ENCODE measurements around the gene OTOGL. TPM values are rescaled to one million over a fixed set of nuclear protein-coding genes. Genes with fewer than 3 reads are reported as not detected.
"Not testable (repeated sequence)": the region's sequence is repeated elsewhere in the genome, so short reads cannot be mapped to it uniquely, and the experiment has no call there.

Gene OTOGL
- total RNA-seq, 1 donor from 2014 or later: not detected

- H3K4me3 Mint-ChIP-seq: no peak overlapping the region
- ATAC-seq (ENCODE audit: low read depth) (no peak), DNase-seq (no peak)
- no peaks in the 10 kb centered on the region for H3K36me3 Mint-ChIP-seq (ENCODE audit: low read depth)
- no peaks in the 10 kb centered on the region for H3K9me3 Mint-ChIP-seq
- POLR2A ChIA-PET: no interaction called here
- intact Hi-C loops (cut with micrococcal nuclease): no loop called here
- H3K27me3 Mint-ChIP-seq: no peaks in the 10 kb centered on the region
- CTCF ChIA-PET: no interaction called here
- no peaks in the 10 kb centered on the region for H3K4me1 Mint-ChIP-seq
- no peak for TF ChIP-seq CTCF (IDR thresholded peaks at IDR 0.05)
- no peak overlapping the region for H3K27ac Mint-ChIP-seq
Observed at GRCh38 chr12:80213871-80214270, 114.5 kb downstream of the OTOGL start.

GRCh38 chr12:80217011-80217535 lies 117.7 kb downstream of the OTOGL start:
- TF ChIP-seq CTCF (IDR thresholded peaks at IDR 0.05): no peak
- H3K36me3 Mint-ChIP-seq (ENCODE audit: low read depth): no peaks in the 10 kb centered on the region
- no peaks in the 10 kb centered on the region for H3K9me3 Mint-ChIP-seq
- no peaks in the 10 kb centered on the region for H3K27me3 Mint-ChIP-seq
- H3K27ac Mint-ChIP-seq: no peak overlapping the region
- ChIA-PET CTCF (no interaction called here), POLR2A (no interaction called here)
- ATAC-seq (ENCODE audit: low read depth): no peak
- H3K4me3 Mint-ChIP-seq: no peak overlapping the region
- DNase-seq: no peak
- no peaks in the 10 kb centered on the region for H3K4me1 Mint-ChIP-seq
- intact Hi-C loops (cut with micrococcal nuclease): no loop called here

GRCh38 chr12:80218925-80219324 lies 119.6 kb downstream of the OTOGL start:
- H3K9me3 Mint-ChIP-seq; intact Hi-C loops (cut with micrococcal nuclease); H3K36me3 Mint-ChIP-seq (ENCODE audit: low read depth); H3K4me3 Mint-ChIP-seq; DNase-seq; H3K27ac Mint-ChIP-seq; H3K4me1 Mint-ChIP-seq; POLR2A ChIA-PET; H3K27me3 Mint-ChIP-seq; ATAC-seq (ENCODE audit: low read depth); CTCF ChIA-PET: not testable (repeated sequence)

GRCh38 chr12:80219345-80219744 lies 120.0 kb downstream of the OTOGL start:
- H3K9me3 Mint-ChIP-seq: peaks cover 2% of the 10 kb centered on the region
- H3K27ac Mint-ChIP-seq: no peak overlapping the region
- POLR2A ChIA-PET: no interaction called here
- DNase-seq (no peak), ATAC-seq (ENCODE audit: low read depth) (no peak)
- no peaks in the 10 kb centered on the region for H3K4me1 Mint-ChIP-seq
- H3K4me3 Mint-ChIP-seq: no peak overlapping the region
- H3K27me3 Mint-ChIP-seq: no peaks in the 10 kb centered on the region
- no peak for TF ChIP-seq CTCF (IDR thresholded peaks at IDR 0.05)
- H3K36me3 Mint-ChIP-seq (ENCODE audit: low read depth): no peaks in the 10 kb centered on the region
- intact Hi-C loops (cut with micrococcal nuclease): no loop called here
- CTCF ChIA-PET: no interaction called here

- intact Hi-C loops (cut with micrococcal nuclease): no loop called here
- ChIA-PET POLR2A (no interaction called here), CTCF (no interaction called here)
- no peak for TF ChIP-seq CTCF (IDR thresholded peaks at IDR 0.05)
- no peak overlapping the region for H3K4me3 Mint-ChIP-seq
- H3K36me3 Mint-ChIP-seq (ENCODE audit: low read depth): no peaks in the 10 kb centered on the region
- no peaks in the 10 kb centered on the region for H3K27me3 Mint-ChIP-seq
- ATAC-seq (ENCODE audit: low read depth) (no peak), DNase-seq (no peak)
- H3K27ac Mint-ChIP-seq: no peak overlapping the region
- peaks cover 2% of the 10 kb centered on the region for H3K9me3 Mint-ChIP-seq
- no peaks in the 10 kb centered on the region for H3K4me1 Mint-ChIP-seq
Observed at GRCh38 chr12:80222261-80222660, 122.9 kb downstream of the OTOGL start.

- no peak overlapping the region for H3K4me3 Mint-ChIP-seq
- intact Hi-C loops (cut with micrococcal nuclease): no loop called here
- H3K9me3 Mint-ChIP-seq: peaks cover 2% of the 10 kb centered on the region
- H3K4me1 Mint-ChIP-seq: no peaks in the 10 kb centered on the region
- DNase-seq (no peak), ATAC-seq (ENCODE audit: low read depth) (no peak)
- no peak for TF ChIP-seq CTCF (IDR thresholded peaks at IDR 0.05)
- POLR2A ChIA-PET: no interaction called here
- no peaks in the 10 kb centered on the region for H3K36me3 Mint-ChIP-seq (ENCODE audit: low read depth)
- no peak overlapping the region for H3K27ac Mint-ChIP-seq
- H3K27me3 Mint-ChIP-seq: no peaks in the 10 kb centered on the region
- CTCF ChIA-PET: no interaction called here
Observed at GRCh38 chr12:80226576-80226975, 127.2 kb downstream of the OTOGL start.

- ATAC-seq (ENCODE audit: low read depth); H3K9me3 Mint-ChIP-seq; H3K27ac Mint-ChIP-seq; H3K4me1 Mint-ChIP-seq; CTCF ChIA-PET; DNase-seq; H3K36me3 Mint-ChIP-seq (ENCODE audit: low read depth); H3K4me3 Mint-ChIP-seq; POLR2A ChIA-PET; intact Hi-C loops (cut with micrococcal nuclease); H3K27me3 Mint-ChIP-seq: not testable (repeated sequence)
Observed at GRCh38 chr12:80227904-80228303, 128.6 kb downstream of the OTOGL start.

All from activated B cell treated with CpG ODN at 0.5 μM for 24 hours (primary cell).